Vagina (tissue), 2 donors: ENCODE results near the gene USP25.

Experiments used
- CTCF ChIP-seq, 3 experiments: fragments of 450-650 bp in 2 of 3; fragments of 200-600 bp in 1 of 3; sonication (generic) in 1 of 3; IDR thresholded peaks; one replicate each; pipeline ENCODE4 v1.5.1; 2017 to 2019; ENCODE audit warnings: antibody characterized with exemption in 3 of 3, mild to moderate bottlenecking in 2 of 3, moderate library complexity in 2 of 3
- POLR2A ChIP-seq, 2 donors: fragments of 450-650 bp; IDR thresholded peaks; one replicate each; pipeline ENCODE4 v1.6.1; 2017; ENCODE audit warnings: antibody characterized with exemption in 2 of 2, mild to moderate bottlenecking in 2 of 2, moderate library complexity in 2 of 2

- TF ChIP-seq CTCF (IDR thresholded peaks at IDR 0.05) (no peak), POLR2A (IDR thresholded peaks at IDR 0.05) (no peak)
Measured at GRCh38 chr21:15768045-15768601, 38.3 kb downstream of the USP25 start.
